NCI-H345 treated with DMSO at 0.1 percent for 48 hours (cell line): ENCODE data around the gene FUOM.
"Not testable (repeated sequence)": the region's sequence is repeated elsewhere in the genome, so short reads cannot be mapped to it uniquely, and the experiment has no call there.

Source experiments
- DNase-seq: peaks from one replicate; lab custom pipeline; 2025; ENCODE audit not compliant: unreplicated experiment; lab: John Stamatoyannopoulos, UW

Gene FUOM

DNA sequence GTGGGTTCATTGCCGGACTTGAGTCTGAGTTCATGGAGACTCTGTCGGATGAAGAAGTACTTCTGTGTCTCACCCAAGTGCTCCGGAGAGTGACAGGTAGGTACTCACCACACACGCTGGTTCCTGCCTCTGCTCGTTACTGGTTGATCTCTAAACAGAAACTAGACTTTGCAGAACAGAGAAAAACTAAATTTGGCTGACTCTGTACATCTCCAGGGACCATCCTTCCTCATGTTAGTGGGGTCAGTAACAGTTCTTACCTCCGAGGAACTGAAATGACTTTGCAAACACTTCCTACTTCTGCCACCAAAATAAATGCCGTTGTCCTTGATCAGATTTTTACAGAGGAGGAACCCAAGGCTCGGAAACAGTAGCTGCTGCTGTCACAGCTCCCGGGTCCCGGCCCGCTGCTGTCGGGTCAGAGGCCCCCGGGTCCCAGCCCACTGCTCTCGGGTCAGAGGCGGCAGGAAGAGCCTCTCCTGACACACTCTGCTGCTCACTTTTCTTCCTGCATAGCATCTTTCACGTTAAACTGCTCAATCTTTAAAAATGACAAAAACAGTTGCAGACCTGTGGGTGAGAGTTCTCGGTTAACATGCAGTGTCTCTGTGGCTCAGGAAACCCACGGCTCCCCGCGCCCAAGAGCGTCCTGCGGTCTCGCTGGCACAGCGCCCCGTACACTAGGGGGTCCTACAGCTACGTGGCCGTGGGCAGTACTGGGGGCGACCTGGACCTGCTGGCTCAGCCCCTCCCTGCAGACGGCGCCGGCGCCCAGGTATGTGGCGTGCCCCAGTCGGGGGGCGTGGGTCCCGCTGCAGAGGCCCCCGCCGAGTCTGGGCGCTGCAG lies 31.4 kb upstream of the FUOM start:
- no peak for DNase-seq

DNA sequence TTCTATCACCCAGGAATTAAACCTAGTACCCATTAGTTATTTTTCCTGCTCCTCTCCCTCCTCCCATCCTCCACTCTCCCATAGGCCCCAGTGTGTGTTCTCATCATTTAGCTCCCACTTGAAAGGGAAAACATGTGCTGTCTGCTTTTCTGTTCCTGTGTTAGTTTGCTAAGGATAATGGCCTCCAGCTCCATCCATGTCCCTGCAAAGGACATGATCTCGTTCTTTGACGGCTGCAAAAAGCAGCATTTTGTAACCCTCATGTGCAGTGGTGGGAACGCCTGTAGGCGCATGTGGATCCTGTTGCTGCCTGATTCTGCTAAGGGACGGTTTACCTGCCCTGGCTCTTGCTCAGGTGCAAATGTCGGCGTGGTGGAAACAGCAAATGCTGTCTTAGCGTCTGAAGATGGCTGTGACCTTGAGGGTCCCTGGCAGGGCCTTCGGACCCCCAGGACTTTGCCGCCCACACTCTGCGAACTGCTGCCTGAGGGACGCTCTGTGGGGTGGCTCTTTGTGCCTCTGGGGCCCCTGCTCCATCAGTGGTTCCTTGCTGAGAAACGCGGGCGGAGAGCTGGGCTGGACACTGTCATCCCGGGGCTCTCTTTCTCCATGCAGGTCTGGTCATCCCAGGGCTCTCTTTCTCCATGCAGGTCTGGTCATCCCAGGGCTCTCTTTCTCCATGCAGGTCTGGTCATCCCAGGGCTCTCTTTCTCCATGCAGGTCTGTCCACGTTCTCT lies 30.6 kb upstream of the FUOM start:
- DNase-seq: no peak

DNA sequence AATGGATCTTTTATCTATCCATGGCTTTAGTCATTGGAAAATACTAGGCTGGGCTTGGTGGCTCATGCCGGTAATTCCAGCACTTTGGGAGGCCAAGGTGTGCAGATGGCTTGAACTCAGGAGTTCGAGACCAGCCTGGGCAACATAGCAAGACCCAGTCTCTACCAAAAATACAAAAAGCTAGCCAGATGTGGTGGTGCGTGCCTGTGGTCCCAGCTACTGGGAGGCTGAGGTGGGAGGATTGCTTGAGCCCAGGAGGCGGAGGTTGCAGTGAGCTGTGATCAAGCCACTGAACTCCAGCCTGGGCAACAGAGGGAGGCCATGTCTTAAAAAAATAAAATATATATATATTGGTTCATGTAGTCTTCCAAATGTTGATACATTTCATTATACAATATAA lies 29.1 kb upstream of the FUOM start:
- DNase-seq: not testable (repeated sequence)

DNA sequence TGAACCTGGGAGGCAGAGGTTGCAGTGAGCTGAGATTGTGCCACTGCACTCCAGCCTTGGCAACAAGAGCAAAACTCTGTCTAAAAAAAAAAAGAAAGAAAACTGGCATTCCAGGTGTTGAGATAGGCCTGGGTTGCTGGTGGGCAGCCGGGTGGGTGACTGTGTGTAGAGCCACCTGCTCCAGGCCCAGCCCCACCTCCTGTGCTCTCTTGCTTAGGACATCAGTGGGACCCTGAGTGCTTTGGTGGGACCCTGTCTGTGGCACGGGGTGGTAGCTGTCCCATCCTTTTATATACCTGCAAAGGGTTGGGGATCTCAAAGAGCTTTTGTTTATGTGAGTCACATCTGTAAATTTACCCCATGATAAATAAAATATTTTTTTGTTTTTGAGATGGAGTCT lies 27.4 kb upstream of the FUOM start:
- DNase-seq: no peak

DNA sequence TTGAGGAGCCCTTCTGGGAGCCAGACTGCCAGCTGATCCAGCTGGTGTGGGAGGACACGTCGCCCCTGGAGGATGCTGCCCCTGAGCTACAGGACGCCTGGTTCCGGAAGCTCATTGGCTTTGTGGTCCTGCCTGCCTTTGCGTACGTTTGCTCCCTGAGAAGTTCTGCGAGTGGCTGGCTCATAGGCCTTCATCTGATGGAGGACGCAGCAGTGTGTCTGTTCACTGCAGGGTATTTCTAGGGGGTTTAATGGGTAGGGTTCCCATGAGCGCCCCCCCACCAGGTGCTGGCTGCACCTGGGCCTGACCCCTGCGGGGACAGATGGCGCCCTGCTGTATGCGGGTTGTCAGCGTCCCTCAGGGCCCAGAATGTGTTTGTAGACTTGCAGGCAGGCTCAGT lies 26.3 kb upstream of the FUOM start:
- DNase-seq: no peak

DNA sequence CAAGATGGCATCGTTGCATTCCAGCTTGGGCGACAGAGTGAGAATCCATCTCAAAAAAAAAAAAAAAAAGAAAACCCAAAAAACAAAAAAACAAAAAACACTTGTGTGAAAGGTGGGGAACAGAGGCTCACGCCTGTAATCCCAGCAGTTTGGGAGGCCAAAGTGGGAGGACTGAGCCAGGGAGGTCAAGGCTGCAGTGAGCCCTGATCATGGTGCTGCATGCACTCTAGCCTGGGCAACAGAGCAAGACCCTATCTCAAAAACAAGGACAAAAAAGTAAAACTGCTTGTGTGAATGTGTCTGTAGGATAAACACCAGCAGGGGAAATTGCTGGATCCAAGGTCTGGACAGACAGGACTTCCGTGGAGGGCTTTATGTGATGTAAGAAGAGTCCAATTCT lies 25.7 kb upstream of the FUOM start:
- no peak for DNase-seq

DNA sequence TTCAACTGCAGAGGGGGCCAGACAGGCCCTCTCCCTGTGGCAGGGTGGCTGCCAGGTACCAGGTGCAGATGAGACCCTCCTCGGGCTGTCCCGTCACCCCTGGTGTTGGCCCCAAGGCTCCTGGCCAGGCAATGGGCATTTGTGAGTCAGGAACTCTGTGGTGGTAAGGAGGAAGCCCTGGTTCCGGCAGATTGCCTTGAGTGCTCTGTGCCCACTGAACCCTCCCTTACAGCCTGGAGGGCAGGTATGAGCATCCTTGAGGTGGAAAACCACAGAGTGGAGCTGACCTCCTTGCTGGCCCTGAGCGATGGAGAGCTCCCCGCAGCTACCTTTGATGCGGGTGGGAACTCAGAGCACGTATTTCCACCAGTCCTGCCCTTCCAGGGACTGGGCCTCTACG lies 23.2 kb upstream of the FUOM start:
- DNase-seq: no peak

DNA sequence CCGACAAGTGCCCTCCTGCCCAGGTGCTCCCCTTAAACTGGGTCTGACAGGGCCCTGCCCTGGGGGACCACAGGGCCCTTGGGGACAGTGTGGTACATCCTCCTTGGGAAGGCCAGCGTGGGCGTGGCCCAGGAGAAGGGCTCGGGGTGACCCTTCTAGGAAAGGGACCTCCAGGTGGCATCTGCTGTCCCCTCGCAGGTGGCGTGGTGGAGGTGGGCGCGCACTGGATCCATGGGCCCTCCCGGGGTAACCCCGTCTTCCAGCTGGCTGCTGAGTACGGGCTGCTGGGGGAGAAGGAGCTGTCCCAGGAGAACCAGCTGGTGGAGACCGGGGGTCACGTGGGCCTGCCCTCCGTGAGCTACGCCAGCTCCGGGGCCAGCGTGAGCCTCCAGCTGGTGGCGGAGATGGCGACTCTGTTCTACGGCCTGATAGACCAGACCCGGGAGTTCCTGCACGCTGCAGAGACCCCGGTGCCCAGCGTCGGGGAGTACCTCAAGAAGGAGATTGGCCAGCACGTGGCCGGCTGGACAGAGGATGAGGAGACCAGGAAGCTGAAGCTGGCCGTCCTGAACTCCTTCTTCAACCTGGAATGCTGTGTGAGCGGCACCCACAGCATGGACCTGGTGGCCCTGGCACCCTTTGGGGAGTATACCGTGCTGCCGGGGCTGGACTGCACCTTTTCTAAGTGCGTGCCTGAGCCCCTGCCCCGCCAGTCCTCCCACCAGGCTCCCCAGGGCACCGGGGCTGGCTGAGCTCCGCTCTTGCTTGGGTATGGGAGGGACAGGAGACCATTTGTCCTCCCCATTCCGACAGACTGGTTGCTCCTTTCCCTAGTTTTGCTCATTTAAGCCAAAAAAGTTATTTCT lies 22.2 kb upstream of the FUOM start:
- no peak for DNase-seq

DNA sequence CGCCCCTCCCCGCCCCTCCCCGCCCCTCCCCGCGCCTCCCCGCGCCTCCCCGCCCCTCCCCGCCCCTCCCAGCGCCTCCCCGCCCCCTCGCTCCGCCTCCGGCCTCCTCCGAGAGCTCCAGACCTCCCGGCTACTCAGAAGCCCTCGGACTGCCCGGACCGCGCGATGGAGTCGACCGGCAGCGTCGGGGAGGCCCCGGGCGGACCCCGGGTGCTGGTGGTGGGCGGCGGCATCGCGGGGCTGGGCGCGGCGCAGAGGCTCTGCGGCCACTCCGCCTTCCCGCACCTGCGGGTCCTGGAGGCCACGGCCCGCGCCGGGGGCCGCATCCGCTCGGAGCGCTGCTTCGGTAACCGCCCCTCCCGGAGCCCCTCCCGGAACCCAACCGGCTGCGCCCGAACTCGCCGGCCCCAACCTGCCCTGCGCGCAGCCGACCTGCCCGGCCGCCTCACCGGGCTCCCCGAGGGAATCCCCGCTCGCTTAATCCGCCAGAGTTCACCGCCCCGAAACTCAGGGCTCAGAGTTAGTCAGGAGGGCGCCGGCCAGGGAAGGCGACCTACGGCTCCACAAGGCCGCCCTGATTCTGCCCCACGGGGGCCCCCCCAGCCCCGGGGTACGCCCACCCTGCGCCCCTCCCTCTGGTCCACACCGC lies 21.5 kb upstream of the FUOM start, which contains the start of gene PAOX:
PAOX (plus strand) TSS at position 111 of the 649 bp plus-strand sequence; CDS start at position 166, 55 bp downstream.
- DNase-seq: no peak

DNA sequence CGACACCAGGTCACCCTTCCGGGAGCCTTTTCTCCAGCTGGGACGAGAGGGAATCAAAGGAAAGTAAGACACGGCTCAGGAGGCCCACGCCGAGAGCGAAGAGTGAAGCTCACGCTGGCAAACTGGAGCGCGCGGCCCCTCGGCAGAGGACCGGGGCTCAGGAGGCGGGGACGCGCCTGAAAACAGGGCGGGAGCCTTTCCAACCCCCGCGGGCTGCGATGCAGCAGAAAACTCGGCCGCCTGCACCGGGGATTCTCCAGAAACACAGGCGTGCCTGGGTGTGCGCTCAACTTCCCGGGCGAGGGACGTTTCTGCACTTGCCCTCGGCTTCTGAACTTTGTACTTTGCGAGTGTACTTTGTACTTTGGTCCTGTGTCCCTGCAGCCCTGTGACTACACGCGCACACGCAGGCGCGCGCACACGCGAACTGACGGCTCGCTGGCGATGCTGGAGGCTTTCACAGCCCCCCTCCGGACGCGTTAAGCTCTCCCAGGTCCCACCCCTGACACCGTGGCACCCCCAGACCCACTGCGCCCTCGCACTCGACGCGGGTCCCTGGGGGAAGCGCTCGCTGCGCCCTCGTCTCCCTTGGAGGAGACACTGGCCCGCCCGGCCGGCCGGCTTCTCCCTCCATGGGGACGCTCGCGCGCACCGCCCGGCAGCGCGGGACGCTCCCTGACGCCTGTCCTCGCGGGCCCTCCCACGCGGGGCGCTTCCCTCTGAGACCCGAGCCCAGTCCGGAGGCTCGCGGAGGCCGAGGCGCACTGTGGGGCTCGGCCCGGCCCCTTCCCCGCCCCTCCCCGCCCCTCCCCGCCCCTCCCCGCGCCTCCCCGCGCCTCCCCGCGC lies 20.7 kb upstream of the FUOM start:
- peak; percentile 14 for DNase-seq

DNA sequence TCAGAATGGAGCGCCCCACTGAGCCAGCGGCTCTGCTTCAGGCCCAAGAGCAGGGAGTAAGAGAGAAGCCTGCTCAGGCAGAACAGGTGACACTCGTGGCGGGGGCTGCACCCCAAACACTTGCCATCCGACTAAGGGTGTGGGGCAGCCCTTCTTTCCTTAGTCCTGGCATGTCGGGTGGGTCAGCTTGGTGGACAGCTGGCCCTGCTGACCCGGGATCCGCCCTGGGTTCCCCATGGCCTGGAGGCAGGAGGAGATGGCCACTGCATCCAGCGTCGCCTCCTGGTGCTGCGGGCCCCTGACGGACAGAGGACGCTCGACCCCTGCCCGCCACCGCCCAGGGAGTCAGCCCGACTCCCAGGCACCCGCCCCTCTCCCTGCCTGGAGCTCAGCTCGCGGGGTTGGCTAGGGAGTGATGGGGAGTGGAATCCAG lies 20.0 kb upstream of the FUOM start:
- DNase-seq: no peak

DNA sequence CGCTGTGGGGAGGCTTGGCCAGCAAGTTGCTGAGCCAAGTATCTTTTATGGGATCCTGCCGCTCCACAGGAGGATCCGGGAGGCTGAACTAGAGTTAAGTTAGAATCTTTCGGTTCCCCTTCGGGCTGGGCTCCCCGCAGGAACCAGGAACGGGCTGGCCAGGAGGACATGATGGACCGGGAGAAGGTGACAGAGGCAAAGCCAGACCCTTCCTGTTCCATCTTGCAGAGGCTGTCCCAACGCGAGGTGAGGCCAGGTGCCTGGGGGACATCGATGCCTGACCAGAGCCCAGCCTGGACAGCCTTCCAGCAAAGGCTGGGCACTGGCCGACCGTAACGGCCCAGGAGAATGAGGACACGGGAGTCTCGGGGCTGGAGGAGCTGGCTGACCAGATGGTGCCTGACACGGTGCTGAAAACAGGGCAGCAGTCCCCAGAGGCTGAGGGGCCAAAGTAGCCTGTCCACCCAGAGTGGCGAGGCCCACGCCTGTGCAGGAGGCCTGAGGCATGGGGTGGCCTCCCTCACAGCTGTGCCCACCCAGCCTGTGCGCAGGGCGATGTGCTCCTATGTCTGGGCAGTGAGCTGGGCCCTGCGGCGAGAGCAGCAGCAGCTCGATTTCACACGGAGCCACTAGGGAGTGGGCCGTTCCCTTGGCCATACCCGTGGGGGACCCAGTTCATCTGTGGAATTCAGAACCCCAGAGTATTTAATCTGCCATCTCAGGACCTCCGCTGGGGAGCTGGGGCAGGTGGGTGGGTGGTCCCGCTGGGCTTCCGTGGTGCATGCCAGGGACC lies 19.4 kb upstream of the FUOM start:
- no peak for DNase-seq

DNA sequence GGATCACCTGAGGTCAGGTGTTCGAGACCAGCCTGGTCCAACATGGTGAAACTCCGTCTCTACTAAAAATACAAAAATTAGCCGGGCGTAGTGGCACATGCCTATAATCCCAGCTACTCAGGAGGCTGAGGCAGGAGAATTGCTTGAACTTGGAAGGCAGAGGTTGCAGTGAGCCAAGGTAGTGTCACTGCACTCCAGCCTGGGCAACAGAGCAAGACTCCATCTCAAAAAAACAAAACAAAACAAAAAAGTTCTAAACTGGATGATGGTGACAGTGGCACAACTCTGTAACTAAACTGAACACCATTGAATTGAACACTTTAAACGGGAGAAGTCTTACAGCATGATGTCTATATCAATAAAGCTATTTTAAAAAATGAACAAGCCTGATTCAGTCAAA lies 18.4 kb upstream of the FUOM start:
- DNase-seq: not testable (repeated sequence)

DNA sequence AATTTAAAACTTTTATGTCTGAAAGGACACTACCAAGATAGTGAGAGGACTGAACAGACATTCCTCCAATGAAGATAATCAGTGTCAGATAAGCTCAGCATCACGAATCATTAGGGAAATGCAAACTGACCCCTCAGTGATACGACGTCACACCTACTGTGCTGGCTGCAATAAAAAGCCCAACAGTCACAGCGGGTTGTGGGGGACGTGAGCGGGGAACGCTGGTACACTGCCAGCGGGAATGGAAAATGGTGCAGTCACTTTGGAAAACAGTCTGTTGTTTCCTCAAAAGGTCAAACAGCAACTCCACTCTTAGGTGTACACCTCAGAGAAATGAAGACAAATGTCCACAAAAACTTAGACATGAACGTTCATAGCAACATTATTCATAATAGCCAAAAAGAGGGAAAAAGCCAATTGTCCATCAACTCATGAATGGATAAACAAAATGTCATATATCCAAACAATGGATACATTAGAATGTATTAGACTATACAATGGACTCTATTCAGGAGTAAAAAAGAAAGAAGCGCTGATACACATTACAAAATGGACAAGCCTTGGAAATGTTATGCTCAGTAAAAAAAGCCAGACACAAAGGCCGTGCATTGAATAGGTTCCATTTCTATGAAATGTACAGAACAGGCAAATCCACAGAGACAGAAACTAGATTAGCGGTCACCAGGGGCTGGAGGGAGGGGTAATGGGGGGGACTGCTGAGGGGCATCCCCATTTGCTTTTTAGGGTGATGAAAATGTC lies 17.7 kb upstream of the FUOM start:
- DNase-seq: no peak

DNA sequence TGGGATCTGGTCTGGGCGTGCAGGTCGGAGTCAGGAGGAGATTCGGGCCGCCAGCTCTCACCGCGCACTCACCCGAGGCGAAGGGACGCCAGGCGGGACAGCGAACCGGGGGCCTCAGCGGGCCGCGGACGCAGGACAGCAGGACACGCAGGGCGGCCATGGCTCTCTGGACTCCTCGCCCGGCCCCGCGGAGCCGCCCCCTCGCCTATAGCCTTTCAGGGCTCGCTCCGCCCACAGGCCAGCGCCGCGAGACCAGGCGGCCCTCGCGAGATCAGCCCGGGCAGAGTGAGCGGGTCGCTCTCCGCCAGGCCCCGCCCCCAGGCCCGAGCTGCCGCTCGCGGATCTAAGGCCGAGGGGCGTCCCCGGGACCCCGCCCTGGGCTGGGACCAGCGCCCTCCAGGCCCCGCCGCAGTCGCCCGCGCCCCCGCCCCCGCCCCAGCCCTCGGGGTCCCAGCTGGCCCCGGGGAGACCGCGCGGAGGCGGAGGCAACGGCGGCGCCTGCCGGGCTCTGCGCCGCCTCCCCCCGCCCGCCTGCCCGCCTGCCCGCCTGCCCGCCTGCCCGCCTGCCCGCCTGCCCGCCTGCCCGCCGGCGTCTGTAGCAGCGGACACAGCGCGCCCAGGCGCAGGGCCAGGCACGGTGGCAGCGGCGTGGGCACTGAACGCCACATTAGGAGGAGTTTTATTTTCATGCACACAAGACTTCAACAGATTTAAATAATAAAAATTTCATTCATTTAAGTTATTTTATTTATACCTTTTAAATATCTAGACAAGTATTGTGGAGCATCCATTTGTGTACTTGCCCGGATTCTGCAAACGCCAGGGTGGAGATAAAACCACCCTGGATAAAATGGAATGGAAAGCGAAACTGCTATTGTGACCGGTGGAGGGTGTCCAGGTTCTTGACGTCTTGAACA lies 15.6 kb upstream of the FUOM start, which contains the start of gene ECHS1:
ECHS1 (minus strand) TSS at position 181 of the 917 bp plus-strand sequence; CDS start at position 160, 21 bp downstream.
- DNase-seq: peak; percentile 74

DNA sequence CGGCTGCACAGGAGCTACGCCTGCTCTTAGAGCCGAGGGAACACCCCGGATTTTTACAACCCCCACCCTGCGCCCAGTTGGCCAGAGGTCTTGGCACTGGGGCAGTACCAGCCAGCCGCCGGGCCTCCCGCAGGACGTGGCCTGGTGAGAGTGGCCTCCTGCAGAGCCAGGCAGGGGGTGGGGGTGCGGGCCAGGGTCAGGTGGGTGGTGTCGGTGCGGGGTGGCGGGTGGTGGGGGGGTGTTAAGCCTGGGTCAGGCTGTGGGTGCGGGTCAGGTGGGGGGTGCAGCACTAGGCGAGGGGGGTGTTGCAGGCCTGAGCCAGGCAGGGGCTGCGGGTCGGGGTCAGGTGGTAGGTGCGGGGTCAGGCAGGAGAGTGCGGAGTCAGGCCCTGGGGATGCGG lies 14.7 kb upstream of the FUOM start:
- no peak for DNase-seq
